NB4 (cell line): ENCODE results near the gene STOML1.

ENCODE experiments used
- DNase-seq: peaks from one replicate; pipeline ENCODE4 v3.0.0; 2010; ENCODE audit warnings: low read depth
- H3K4me3 ChIP-seq: one replicate; pipeline ENCODE4 v1.5.1; 2011; ENCODE audit warnings: mild to moderate bottlenecking, low read depth, low read length, moderate library complexity
- MAX ChIP-seq: IDR thresholded peaks from 2 replicates; pipeline ENCODE4 v1.6.1; 2011; ENCODE audit warnings: low read depth, low read length
- MYC ChIP-seq: IDR thresholded peaks from 2 replicates; pipeline ENCODE4 v1.6.1; 2011; ENCODE audit warnings: low read depth, low read length
- POLR2A ChIP-seq: IDR thresholded peaks from 2 replicates; pipeline ENCODE4 v1.6.1; 2011; ENCODE audit warnings: mild to moderate bottlenecking; ENCODE audit not compliant: insufficient read length; ENCODE audit errors: extremely low read depth
- TF ChIP-seq, protein P1 (sequence below): IDR thresholded peaks from one replicate; pipeline ENCODE4 v1.5.1; 2012; ENCODE audit warnings: low read depth, low read length

The STOML1 gene

GRCh38 chr15:73996939-73997338 is 4.8 kb upstream of the STOML1 start:
- peak; percentile 31; the same call in 1 of the 2 replicates for TF ChIP-seq MAX
- TF ChIP-seq, protein P1, sequence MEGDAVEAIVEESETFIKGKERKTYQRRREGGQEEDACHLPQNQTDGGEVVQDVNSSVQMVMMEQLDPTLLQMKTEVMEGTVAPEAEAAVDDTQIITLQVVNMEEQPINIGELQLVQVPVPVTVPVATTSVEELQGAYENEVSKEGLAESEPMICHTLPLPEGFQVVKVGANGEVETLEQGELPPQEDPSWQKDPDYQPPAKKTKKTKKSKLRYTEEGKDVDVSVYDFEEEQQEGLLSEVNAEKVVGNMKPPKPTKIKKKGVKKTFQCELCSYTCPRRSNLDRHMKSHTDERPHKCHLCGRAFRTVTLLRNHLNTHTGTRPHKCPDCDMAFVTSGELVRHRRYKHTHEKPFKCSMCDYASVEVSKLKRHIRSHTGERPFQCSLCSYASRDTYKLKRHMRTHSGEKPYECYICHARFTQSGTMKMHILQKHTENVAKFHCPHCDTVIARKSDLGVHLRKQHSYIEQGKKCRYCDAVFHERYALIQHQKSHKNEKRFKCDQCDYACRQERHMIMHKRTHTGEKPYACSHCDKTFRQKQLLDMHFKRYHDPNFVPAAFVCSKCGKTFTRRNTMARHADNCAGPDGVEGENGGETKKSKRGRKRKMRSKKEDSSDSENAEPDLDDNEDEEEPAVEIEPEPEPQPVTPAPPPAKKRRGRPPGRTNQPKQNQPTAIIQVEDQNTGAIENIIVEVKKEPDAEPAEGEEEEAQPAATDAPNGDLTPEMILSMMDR: no peak
- TF ChIP-seq POLR2A: no peak
- peak overlapping the region; percentile 85 for H3K4me3 ChIP-seq
- peak; percentile 68 for DNase-seq

- TF ChIP-seq POLR2A (no peak), MYC (no peak), MAX (no peak)
- TF ChIP-seq, protein P1: no peak
- H3K4me3 ChIP-seq: peak overlapping the region; percentile 85
Measured at GRCh38 chr15:73996267-73996666, 4.2 kb upstream of the STOML1 start.

DNA sequence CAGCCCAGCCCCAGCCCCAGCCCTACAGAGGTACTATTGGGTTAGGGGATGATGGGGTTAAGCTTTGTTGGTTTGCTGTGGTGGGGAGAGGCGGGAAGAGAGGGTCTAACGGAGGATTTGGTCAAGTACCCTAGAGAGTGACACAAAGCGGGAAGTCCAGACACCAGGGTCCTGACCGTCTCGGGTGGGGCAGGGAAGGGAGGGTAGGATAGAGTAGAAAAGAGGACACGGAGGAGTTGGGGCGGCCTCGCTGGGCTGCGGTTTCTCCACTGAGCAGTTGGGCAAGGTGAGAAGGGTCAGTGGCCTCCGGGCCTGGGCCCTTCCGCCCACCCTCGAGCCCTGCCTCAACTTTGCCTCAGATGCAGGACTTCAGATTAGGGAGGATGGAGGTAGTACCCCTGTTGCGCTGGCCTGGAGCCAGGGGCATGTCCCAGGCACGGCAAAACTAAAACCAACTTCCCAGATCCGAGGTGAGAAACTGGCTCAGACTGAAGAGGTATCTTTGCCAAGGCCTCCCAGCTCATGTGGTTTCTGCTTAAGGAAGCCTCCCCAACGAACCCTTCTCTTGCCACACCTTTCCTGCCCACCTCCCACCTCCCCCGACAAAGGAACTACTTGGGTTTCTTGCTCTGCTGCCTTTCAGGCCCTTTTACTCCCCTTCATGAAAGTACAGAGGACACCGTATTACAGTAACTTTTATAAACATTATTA is 3.0 kb upstream of the STOML1 start:
- H3K4me3 ChIP-seq: peak overlapping the region; percentile 85
- peak; percentile 81 for DNase-seq
- TF ChIP-seq MYC (peak; percentile 57), MAX (peak; percentile 58), POLR2A (peak; percentile 47)
- TF ChIP-seq, protein P1: no peak

More at GRCh38 chr15:73996267-73996666, 4.2 kb upstream of the STOML1 start:
- no peak for DNase-seq

GRCh38 chr15:73994413-73994883 is 2.4 kb upstream of the STOML1 start, which contains the start of gene PML:
PML (plus strand) TSS chr15:73994716; CDS start chr15:73994813, 97 bp downstream.
- peak; percentile 96 for DNase-seq
- H3K4me3 ChIP-seq: peak within 1 kb of the TSS; percentile 85
- TF ChIP-seq MAX: no peak; the same call in 1 of the 2 replicates
- peak; percentile 60 for TF ChIP-seq POLR2A
- TF ChIP-seq, protein P1: no peak
- no peak for TF ChIP-seq MYC

DNA sequence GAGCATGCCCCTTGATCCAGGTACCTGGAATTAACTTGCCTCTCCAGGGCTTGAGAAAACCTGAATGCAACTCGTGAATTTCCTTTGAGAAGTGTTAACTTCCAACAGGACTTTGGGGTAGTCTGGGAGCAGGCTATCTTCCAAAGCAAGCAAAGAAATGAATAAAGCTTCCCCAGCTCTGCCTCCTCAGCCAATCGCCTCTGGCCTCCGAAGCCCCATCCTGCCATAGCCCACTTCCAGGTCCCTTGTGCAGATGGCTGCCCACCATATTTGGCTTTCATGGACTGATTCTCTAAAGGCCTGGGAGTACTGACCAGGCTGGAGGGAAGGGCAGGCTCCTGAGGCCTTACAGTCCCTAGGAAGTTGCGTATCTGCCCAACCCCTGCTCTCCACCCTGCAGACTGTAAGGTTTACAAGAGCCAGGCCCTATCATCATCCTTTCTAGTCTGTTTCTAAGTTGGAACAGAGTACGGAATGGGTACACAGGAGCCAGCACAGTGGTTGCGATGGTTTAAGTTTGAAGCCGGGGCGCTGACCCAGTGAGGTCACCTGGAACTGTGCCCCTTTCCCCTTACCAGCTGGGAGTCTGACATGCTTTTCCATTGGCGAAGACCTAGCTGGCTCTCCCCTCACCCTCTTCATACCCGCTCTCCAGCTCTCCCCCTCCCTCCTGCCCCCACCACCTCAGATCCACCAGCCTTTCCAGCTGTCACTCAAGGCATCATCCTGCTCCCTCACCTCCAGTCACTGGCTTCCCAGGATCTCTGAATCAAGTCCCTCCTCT is 1.3 kb upstream of the STOML1 start:
- TF ChIP-seq, protein P1: no peak
- TF ChIP-seq MYC (no peak), MAX (no peak), POLR2A (no peak)
- no peak for DNase-seq
- H3K4me3 ChIP-seq: no peak overlapping the region
